ENCODE measurements around the gene PAFAH1B2.

The PAFAH1B2 gene

DNA sequence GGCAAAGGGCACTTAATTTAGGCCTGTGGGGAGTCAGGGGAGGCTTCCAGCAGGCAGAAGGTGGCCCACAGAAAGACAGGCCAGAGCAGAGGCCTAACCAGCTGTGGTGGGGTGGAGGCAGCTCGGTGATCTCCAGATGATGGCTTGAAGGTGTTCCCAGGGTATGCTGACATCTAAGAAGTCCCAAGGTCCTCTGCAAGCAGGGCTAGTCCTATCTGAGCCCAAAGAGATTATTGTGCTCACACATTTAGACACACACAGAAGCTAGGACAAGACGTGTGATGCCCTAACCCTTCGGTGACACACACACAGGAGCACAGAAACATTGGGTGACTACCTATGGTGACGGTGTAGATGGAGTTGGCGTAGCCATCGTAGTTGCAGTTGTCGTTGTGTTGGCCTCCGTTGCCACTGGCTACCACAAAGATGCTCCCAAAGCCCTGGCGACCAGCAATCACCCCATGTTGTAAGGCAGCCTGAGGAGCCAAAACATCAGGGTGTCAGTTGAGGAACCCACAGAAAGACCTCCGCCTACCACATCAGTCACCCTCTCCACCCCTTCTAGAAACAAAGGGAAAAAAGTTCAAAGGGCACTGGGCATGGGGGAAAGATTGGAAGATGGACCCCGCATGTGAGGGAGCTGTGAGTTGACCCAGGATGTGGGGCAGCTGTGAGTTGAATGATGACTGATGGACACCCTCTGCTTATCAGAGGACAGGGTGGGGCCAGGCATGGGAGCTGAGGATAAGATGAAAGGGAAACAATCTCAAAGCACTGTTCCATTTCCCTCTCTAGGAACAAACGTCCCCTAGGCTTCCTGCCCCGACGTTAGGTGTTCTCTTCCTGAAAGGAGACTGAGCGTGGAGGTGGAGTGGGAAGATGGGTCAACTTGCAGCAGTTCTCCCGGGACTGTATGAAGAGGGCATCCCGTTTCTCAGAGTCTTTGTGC is 79.9 kb downstream of the PAFAH1B2 start:
- no peaks in the 10 kb centered on the region for H4K20me1 ChIP-seq (ENCODE audit: control insufficient read depth, insufficient read depth, low read depth, low read length)
- TF ChIP-seq, protein P1, sequence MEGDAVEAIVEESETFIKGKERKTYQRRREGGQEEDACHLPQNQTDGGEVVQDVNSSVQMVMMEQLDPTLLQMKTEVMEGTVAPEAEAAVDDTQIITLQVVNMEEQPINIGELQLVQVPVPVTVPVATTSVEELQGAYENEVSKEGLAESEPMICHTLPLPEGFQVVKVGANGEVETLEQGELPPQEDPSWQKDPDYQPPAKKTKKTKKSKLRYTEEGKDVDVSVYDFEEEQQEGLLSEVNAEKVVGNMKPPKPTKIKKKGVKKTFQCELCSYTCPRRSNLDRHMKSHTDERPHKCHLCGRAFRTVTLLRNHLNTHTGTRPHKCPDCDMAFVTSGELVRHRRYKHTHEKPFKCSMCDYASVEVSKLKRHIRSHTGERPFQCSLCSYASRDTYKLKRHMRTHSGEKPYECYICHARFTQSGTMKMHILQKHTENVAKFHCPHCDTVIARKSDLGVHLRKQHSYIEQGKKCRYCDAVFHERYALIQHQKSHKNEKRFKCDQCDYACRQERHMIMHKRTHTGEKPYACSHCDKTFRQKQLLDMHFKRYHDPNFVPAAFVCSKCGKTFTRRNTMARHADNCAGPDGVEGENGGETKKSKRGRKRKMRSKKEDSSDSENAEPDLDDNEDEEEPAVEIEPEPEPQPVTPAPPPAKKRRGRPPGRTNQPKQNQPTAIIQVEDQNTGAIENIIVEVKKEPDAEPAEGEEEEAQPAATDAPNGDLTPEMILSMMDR (IDR thresholded peaks at IDR 0.05; ENCODE audit: low read depth, low read length, poor library complexity, severe bottlenecking): no peak

DNA sequence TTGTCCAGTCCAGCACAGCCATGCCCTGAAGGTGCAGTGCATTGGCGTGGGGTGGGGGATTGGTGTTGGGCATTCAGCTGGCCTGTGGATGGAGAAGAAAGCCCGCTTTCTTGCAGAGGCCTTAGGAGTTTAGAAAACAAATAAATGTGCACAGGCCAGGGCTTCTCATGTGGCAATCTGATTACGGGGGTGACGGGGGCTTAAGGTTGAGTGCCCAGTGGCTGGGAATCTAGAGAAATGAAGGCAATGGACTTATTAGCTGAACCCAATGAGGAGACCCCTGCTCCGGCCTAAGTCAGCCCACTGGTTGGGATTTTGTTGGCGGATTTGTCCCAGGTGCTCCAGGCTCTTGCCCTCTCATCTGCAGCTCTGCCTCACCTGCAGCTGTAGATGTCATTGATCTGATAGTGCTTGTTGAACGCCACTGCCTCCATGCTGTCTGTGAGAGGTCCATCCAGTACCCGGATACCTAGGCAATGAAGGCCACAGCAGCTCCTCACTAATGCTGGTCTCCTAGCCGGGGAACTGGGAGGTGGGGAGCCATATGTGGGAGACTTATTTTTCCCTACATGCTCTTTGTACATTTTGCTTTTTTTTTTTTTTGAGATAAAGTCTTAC is 81.6 kb downstream of the PAFAH1B2 start:
- no peaks in the 10 kb centered on the region for H3K9me2 ChIP-seq (replicated peaks; ENCODE audit: control insufficient read depth, low read length)
- peaks cover 10% of the 10 kb centered on the region for H3K4me1 ChIP-seq (ENCODE audit: control insufficient read depth, low read length)
- H3K36me3 ChIP-seq (ENCODE audit: control insufficient read depth, low read length): peaks cover 71% of the 10 kb centered on the region
- no peaks in the 10 kb centered on the region for H3K27me3 ChIP-seq (ENCODE audit: control insufficient read depth, low read length)
- H3K27ac ChIP-seq (ENCODE audit: low read depth, low read length): no peak overlapping the region
- H3K4me3 ChIP-seq (ENCODE audit: low read length): no peak overlapping the region
- no peak overlapping the region for H3K4me2 ChIP-seq (ENCODE audit: low read length)
- TF ChIP-seq EZH2phosphoT487 (IDR thresholded peaks at IDR 0.05; ENCODE audit: borderline replicate concordance, low read length): no peak
- TF ChIP-seq, protein P1 (IDR thresholded peaks at IDR 0.05; ENCODE audit: low read depth, low read length, poor library complexity, severe bottlenecking): no peak
- no peaks in the 10 kb centered on the region for H3K9me3 ChIP-seq (ENCODE audit: control insufficient read depth, insufficient read depth, low read length)
- no peaks in the 10 kb centered on the region for H4K20me1 ChIP-seq (ENCODE audit: control insufficient read depth, insufficient read depth, low read depth, low read length)
- no peaks in the 10 kb centered on the region for H3F3A ChIP-seq (ENCODE audit: control insufficient read depth, insufficient read depth)
- peaks cover 13% of the 10 kb centered on the region for H3K79me2 ChIP-seq (ENCODE audit: control insufficient read depth, low read length)

More for the DNA sequence above, 79.9 kb downstream of the PAFAH1B2 start:
- no peaks in the 10 kb centered on the region for H3K9me3 ChIP-seq (ENCODE audit: control insufficient read depth, insufficient read depth, low read length)
- H3K27ac ChIP-seq (ENCODE audit: low read depth, low read length): no peak overlapping the region
- no peak overlapping the region for H3K4me3 ChIP-seq (ENCODE audit: low read length)
- H3K79me2 ChIP-seq (ENCODE audit: control insufficient read depth, low read length): no peaks in the 10 kb centered on the region
- H3K27me3 ChIP-seq (ENCODE audit: control insufficient read depth, low read length): no peaks in the 10 kb centered on the region
- H3F3A ChIP-seq (ENCODE audit: control insufficient read depth, insufficient read depth): no peaks in the 10 kb centered on the region
- no peak overlapping the region for H3K4me2 ChIP-seq (ENCODE audit: low read length)
- H3K4me1 ChIP-seq (ENCODE audit: control insufficient read depth, low read length): no peaks in the 10 kb centered on the region
- no peaks in the 10 kb centered on the region for H3K9me2 ChIP-seq (replicated peaks; ENCODE audit: control insufficient read depth, low read length)
- peaks cover 68% of the 10 kb centered on the region for H3K36me3 ChIP-seq (ENCODE audit: control insufficient read depth, low read length)
